GM18505 (cell line): ENCODE results near the gene CTBP1.

Experiments used
- ATAC-seq: cut with Tn5 transposase; IDR thresholded peaks from one replicate; pipeline ENCODE4 v1.9.1; 2021; ENCODE audit not compliant: unreplicated experiment
- POLR2A ChIP-seq: IDR thresholded peaks from 4 replicates; pipeline ENCODE4 v1.6.1; 2011; ENCODE audit warnings: borderline replicate concordance; ENCODE audit not compliant: insufficient read depth, insufficient read length; ENCODE audit errors: extremely low read depth

Gene CTBP1

GRCh38 chr4:1182313-1182712, 66.6 kb downstream of the CTBP1 start:
- no peak for ATAC-seq
- no peak for TF ChIP-seq POLR2A

GRCh38 chr4:1180663-1181062, 68.3 kb downstream of the CTBP1 start:
- no peak for ATAC-seq
- no peak for TF ChIP-seq POLR2A

- no peak for ATAC-seq
These were observed 69.0 kb downstream of the CTBP1 start for GRCh38 chr4:1179976-1180375.

GRCh38 chr4:1179089-1179441, 69.9 kb downstream of the CTBP1 start:
- ATAC-seq = no peak
- no peak for TF ChIP-seq POLR2A

More at GRCh38 chr4:1179976-1180375, 69.0 kb downstream of the CTBP1 start:
- TF ChIP-seq POLR2A = no peak

- no peak for TF ChIP-seq POLR2A
- ATAC-seq = no peak
These were observed 70.4 kb downstream of the CTBP1 start for GRCh38 chr4:1178300-1179088.

GRCh38 chr4:1177274-1178141, 71.4 kb downstream of the CTBP1 start:
- no peak for TF ChIP-seq POLR2A
- ATAC-seq = no peak

- ATAC-seq = no peak
- TF ChIP-seq POLR2A = no peak
These were observed 72.3 kb downstream of the CTBP1 start for GRCh38 chr4:1176398-1177273.

- no peak for TF ChIP-seq POLR2A
- no peak for ATAC-seq
These were observed 73.2 kb downstream of the CTBP1 start for GRCh38 chr4:1175635-1176229.

GRCh38 chr4:1174941-1175634, 73.8 kb downstream of the CTBP1 start:
- no peak for TF ChIP-seq POLR2A
- no peak for ATAC-seq

GRCh38 chr4:1172971-1173757, 75.8 kb downstream of the CTBP1 start:
- TF ChIP-seq POLR2A = no peak
- no peak for ATAC-seq

- no peak for TF ChIP-seq POLR2A
- ATAC-seq = no peak
These were observed 76.6 kb downstream of the CTBP1 start, which contains the start of gene SPON2 for GRCh38 chr4:1172228-1172851. TSS of gene SPON2 (minus strand) at chr4:1172583.
